Sigmoid colon (tissue), 7 donors: ENCODE data around the gene WDR81. TPM values are rescaled to one million over a fixed set of nuclear protein-coding genes. Genes with fewer than 3 reads are reported as not detected.
A peak's percentile ranks its signal among the peaks of the same experiment; 100 is the strongest.
"Not testable (repeated sequence)": the region's sequence is repeated elsewhere in the genome, so short reads cannot be mapped to it uniquely, and the experiment has no call there.

Experiments used
- DNase-seq: peaks from one replicate; pipeline ENCODE4 v3.0.0-alpha.2; 2019
- H3K27ac ChIP-seq, 4 donors: fragments of 200-600 bp; sonication (generic); one replicate each; pipeline ENCODE4 v1.5.1; 2016 to 2019; ENCODE audit warnings: mild to moderate bottlenecking in 1 of 4
- H3K27me3 ChIP-seq, 3 donors: fragments of 200-600 bp; sonication (generic); one replicate each; pipeline ENCODE4 v1.5.1; 2019; ENCODE audit warnings: mild to moderate bottlenecking in 1 of 3
- H3K36me3 ChIP-seq, 4 donors: fragments of 200-600 bp; sonication (generic); one replicate each; pipeline ENCODE4 v1.5.1; 2016 to 2019
- H3K4me1 ChIP-seq, 4 donors: fragments of 200-600 bp; sonication (generic); one replicate each; pipeline ENCODE4 v1.5.1; 2017 to 2019
- H3K4me3 ChIP-seq, 4 donors: fragments of 200-600 bp; sonication (generic); one replicate each; pipeline ENCODE4 v1.5.1; 2017 to 2019; ENCODE audit warnings: mild to moderate bottlenecking in 2 of 4, moderate library complexity in 1 of 4
- H3K9me3 ChIP-seq, 4 donors: fragments of 200-600 bp in 3 of 4; sonication (generic) in 3 of 4; one replicate each; pipeline versions ENCODE4 v1.5.1 to v1.6.1; 2013 to 2019
- CTCF ChIP-seq, 4 experiments: fragments of 450-650 bp in 3 of 4; fragments of 200-600 bp in 1 of 4; IDR thresholded peaks; one replicate each; pipeline ENCODE4 v1.5.1; 2016 to 2019; ENCODE audit warnings: antibody characterized with exemption in 4 of 4, mild to moderate bottlenecking in 3 of 4, moderate library complexity in 2 of 4
- EP300 ChIP-seq, 4 donors: sonication (generic); formaldehyde crosslinking; IDR thresholded peaks; one replicate each; pipeline ENCODE4 v1.6.1; 2017; ENCODE audit warnings: antibody characterized with exemption in 4 of 4
- POLR2A ChIP-seq, 2 donors: fragments of 450-650 bp; IDR thresholded peaks; one replicate each; pipeline ENCODE4 v1.6.1; 2016; ENCODE audit warnings: antibody characterized with exemption in 2 of 2, mild to moderate bottlenecking in 2 of 2, moderate library complexity in 2 of 2
- POLR2AphosphoS5 ChIP-seq, 4 donors: sonication (generic); formaldehyde crosslinking; IDR thresholded peaks; one replicate each; pipeline ENCODE4 v1.6.1; 2017; ENCODE audit warnings: antibody characterized with exemption in 4 of 4
- WGBS, 2 donors: extraction: QIAGEN DNeasy Blood & Tissue Kit; methylation state at CpG; one replicate each; pipeline ENCODE4 v1.1.7; 2013; 5-methylcytosine and 5-hydroxymethylcytosine counted together
- intact Hi-C: fragments of 100-400 bp; cut with DNase I; formaldehyde crosslinking; loops from one replicate; pipeline ENCODE4 v1.15.1; 2023
- polyA plus RNA-seq, 3 donors: library from polyadenylated mRNA; stranded (reverse); fragments of 200-250 nt; gene quantifications; one replicate each; pipeline ENCODE4 v1.2.3, GENCODE V29; 2013
- total RNA-seq, 4 donors: library from RNA; depleted of rRNA; stranded (reverse); fragments of >200 nt; gene quantifications; one replicate each; pipeline ENCODE4 v1.1.0, GENCODE V29; 2016
- donor health status: healthy with polysubstance abuse.
- donor health status: Bipolar disorder and iron deficiency.
- donor health status: healthy.

The WDR81 gene
- total and polyA plus RNA-seq, 7 donors: 6.6 to 49.3 (median 26.7) TPM

- H3K36me3 ChIP-seq: no peaks in the 10 kb centered on the region
- TF ChIP-seq EP300 (IDR thresholded peaks at IDR 0.05) (no peak), POLR2A (IDR thresholded peaks at IDR 0.05) (no peak), POLR2AphosphoS5 (IDR thresholded peaks at IDR 0.05) (no peak), CTCF (IDR thresholded peaks at IDR 0.05) (no peak)
- no peak overlapping the region for H3K4me3 ChIP-seq
- no peaks in the 10 kb centered on the region for H3K9me3 ChIP-seq
- no peaks in the 10 kb centered on the region for H3K27me3 ChIP-seq
- DNase-seq: no peak
- intact Hi-C loops: no loop called here
- peak overlapping the region in 3 of 4 donors; percentile 2 to 71 (median 71) for H3K27ac ChIP-seq
- WGBS, 2 donors: 94 to 95% methylated on average over 3 of the region's 3 CpGs
- H3K4me1 ChIP-seq: peaks cover 0 to 25% (median 19%) of the 10 kb centered on the region in 4 donors
Observed at GRCh38 chr17:1765576-1765975, 41.1 kb downstream of the WDR81 start.

GRCh38 chr17:1766382-1767135 is 42.1 kb downstream of the WDR81 start:
- intact Hi-C loops: no loop called here
- TF ChIP-seq POLR2AphosphoS5 (IDR thresholded peaks at IDR 0.05) (no peak), CTCF (IDR thresholded peaks at IDR 0.05) (no peak), POLR2A (IDR thresholded peaks at IDR 0.05) (no peak), EP300 (IDR thresholded peaks at IDR 0.05) (no peak)
- Histone ChIP-seq H3K36me3 (no peaks in the 10 kb centered on the region), H3K27ac (peak overlapping the region in 2 of 4 donors; percentile 15 to 34), H3K27me3 (no peaks in the 10 kb centered on the region), H3K4me3 (no peak overlapping the region), H3K4me1 (peaks cover 0 to 25% (median 19%) of the 10 kb centered on the region in 4 donors), H3K9me3 (no peaks in the 10 kb centered on the region)
- WGBS, 2 donors: 63 to 79% methylated on average over 21 of the region's 21 CpGs
- no peak for DNase-seq

GRCh38 chr17:1767358-1767757 is 42.9 kb downstream of the WDR81 start:
- H3K4me3 ChIP-seq: no peak overlapping the region
- DNase-seq: no peak
- intact Hi-C loops: no loop called here
- TF ChIP-seq EP300 (IDR thresholded peaks at IDR 0.05): no peak
- TF ChIP-seq POLR2AphosphoS5 (IDR thresholded peaks at IDR 0.05): no peak
- no peak for TF ChIP-seq POLR2A (IDR thresholded peaks at IDR 0.05)
- no peak for TF ChIP-seq CTCF (IDR thresholded peaks at IDR 0.05)
- WGBS, 2 donors: 88 to 92% methylated on average over 12 of the region's 12 CpGs
- H3K4me1 ChIP-seq: peaks cover 0 to 25% (median 19%) of the 10 kb centered on the region in 4 donors
- H3K27me3 ChIP-seq: no peaks in the 10 kb centered on the region
- H3K36me3 ChIP-seq: no peaks in the 10 kb centered on the region
- no peak overlapping the region for H3K27ac ChIP-seq
- H3K9me3 ChIP-seq: no peaks in the 10 kb centered on the region

- Histone ChIP-seq H3K27me3 (no peaks in the 10 kb centered on the region), H3K27ac (peak overlapping the region in 1 of 4 donors; percentile 12), H3K9me3 (no peaks in the 10 kb centered on the region), H3K36me3 (no peaks in the 10 kb centered on the region), H3K4me3 (no peak overlapping the region), H3K4me1 (peaks cover 0 to 27% (median 14%) of the 10 kb centered on the region in 4 donors)
- intact Hi-C loops: no loop called here
- DNase-seq: no peak
- WGBS, 2 donors: 28 to 30% methylated on average over 21 of the region's 21 CpGs
- TF ChIP-seq POLR2AphosphoS5 (IDR thresholded peaks at IDR 0.05) (no peak), CTCF (IDR thresholded peaks at IDR 0.05) (no peak), EP300 (IDR thresholded peaks at IDR 0.05) (no peak), POLR2A (IDR thresholded peaks at IDR 0.05) (no peak)
Observed at GRCh38 chr17:1769822-1770477, 45.4 kb downstream of the WDR81 start.

GRCh38 chr17:1773000-1773695 is 48.6 kb downstream of the WDR81 start:
- H3K9me3 ChIP-seq, DNase-seq, intact Hi-C loops, H3K4me3 ChIP-seq, H3K27me3 ChIP-seq: not testable (repeated sequence)
- Histone ChIP-seq H3K27ac (peak overlapping the region; percentile 34 to 53 (median 36)), H3K36me3 (peaks cover 0 to 28% (median 7%) of the 10 kb centered on the region in 4 donors), H3K4me1 (peaks cover 0 to 23% (median 12%) of the 10 kb centered on the region in 4 donors)
- 73 to 84% methylated on average over 12 of the region's 12 CpGs for WGBS, 2 donors
